NCI-H2227 (cell line): Measurements from ENCODE around the gene AGGF1.
A peak's percentile ranks its signal among the peaks of the same experiment; 100 is the strongest.
"Not testable (repeated sequence)": the region's sequence is repeated elsewhere in the genome, so short reads cannot be mapped to it uniquely, and the experiment has no call there.

Source experiments
- DNase-seq: peaks from one replicate; lab custom pipeline; 2025; ENCODE audit not compliant: unreplicated experiment; lab: John Stamatoyannopoulos, UW

Gene AGGF1

GRCh38 chr5:77024490-77024889 lies 5.7 kb upstream of the AGGF1 start:
- DNase-seq = no peak

DNA sequence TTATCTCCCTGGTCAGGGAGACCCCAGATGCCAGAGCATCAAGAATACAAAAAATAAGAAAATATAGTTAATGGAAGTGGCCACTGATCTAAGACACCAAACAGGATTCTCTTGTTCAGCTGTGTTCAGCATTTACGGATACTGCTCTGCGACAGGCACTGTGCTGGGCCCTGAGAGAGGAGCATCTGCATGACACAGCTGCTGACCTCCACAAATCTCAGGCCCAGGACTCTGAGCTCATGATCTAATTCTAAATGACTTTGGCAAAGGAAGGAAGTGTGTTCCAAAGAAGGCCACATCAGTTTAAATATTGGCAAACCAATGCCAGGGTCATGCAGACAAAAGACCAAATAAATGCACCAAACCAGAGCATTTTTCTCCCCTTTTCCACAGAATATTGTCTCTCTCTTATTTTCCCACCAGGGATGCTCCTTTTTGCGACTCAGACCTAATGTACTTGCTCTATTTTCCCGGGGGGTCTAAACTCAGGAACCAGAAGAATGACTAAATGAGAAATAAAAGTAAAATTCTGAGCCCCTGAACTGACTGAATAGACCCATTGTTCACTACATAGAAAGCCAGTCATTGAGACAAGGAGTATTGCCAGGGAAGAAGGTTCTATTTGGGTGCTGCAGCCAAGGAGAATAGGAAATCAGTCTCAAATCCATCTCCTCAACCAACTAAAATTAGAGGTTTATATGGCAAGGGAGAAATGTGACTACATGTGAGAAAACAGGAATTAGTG lies 1.4 kb upstream of the AGGF1 start:
- no peak for DNase-seq

DNA sequence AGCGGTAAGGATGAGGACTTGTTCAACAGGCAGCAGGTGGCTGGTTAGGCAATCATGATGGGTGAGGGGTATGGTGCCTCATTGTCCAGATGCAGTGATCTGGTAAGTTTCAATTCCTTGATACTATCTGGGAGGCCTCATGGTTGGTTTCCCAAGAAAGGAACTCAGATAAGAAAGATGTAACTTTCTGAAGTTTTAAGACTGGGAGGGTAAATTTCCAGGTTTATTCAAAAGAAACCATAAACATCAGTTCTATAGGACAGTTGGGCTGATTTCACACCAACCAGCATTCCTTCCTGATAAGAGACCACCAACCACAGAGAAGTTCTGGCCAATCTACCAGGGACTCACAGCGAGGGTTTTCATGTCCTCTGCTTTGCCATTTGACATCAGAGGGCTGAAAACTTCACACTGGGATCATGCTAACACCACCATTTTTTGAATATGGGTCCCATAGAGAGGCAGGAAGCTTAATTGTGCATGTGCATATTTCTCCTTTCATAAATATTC lies 773 bp upstream of the AGGF1 start:
- no peak for DNase-seq

DNA sequence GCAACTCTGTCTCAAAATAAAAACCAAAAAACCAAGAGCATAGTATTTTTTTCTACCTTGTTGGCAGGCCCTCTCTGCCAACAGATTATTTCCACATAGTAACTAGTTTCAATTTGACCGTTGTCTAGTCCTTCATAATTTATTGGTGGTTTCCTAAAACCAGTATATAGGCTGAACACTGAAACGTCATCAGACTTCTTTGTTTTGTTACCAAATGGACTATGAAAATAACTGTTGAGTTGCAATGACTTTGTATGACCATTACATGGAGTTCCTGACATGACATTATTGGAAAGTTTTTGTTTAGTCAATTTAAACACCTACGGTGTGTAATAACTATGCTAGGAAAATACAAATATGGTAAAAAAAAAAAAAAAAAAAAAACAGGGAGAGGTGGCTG lies 1.7 kb downstream of the AGGF1 start:
- DNase-seq = no peak

DNA sequence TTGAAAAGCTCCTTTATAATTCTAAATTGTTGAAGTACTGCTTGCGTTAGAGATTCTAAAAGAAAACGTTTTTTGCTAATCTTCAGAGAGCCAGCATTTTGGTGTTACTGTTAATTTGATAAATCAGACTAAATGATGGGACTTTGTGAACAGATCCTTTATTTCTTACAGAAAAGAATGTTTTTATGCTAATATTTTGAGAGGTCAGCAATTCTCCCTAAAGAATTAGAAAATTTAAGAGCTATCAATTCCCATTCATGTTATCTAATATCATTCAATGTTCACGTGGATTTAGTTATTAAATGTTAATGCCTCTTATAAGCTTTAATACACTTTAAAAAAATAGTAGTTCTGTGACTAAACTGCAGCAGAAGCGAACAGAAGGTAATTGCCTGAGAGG lies 2.4 kb downstream of the AGGF1 start:
- no peak for DNase-seq

- no peak for DNase-seq
Observed at GRCh38 chr5:77033338-77033737, 3.1 kb downstream of the AGGF1 start.

- no peak for DNase-seq
Observed at GRCh38 chr5:77035950-77036349, 5.7 kb downstream of the AGGF1 start.

GRCh38 chr5:77046416-77047073 lies 16.3 kb downstream of the AGGF1 start:
- DNase-seq = no peak

GRCh38 chr5:77064040-77064439 lies 33.8 kb downstream of the AGGF1 start:
- DNase-seq = no peak

- no peak for DNase-seq
Observed at GRCh38 chr5:77065256-77065655, 35.1 kb downstream of the AGGF1 start.

DNA sequence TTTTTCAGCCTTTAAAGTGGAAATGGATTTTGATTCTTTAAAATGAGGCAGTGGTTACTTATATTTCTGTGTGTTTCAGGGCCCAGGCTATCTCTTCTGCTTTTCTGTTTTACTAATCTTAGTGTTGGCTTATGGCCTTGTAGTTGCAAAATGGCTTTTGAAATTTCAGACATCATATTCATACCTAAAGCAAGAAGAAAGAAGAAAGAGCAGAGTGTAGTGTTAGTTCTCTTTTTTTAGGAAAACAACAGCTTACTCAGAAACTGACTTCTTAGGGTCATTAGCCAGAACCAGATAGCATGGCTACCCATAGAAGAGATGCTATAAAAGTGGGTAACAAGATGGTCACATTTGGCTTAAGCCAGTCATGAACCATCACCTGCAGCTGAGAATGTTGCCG lies 36.0 kb downstream of the AGGF1 start:
- no peak for DNase-seq

DNA sequence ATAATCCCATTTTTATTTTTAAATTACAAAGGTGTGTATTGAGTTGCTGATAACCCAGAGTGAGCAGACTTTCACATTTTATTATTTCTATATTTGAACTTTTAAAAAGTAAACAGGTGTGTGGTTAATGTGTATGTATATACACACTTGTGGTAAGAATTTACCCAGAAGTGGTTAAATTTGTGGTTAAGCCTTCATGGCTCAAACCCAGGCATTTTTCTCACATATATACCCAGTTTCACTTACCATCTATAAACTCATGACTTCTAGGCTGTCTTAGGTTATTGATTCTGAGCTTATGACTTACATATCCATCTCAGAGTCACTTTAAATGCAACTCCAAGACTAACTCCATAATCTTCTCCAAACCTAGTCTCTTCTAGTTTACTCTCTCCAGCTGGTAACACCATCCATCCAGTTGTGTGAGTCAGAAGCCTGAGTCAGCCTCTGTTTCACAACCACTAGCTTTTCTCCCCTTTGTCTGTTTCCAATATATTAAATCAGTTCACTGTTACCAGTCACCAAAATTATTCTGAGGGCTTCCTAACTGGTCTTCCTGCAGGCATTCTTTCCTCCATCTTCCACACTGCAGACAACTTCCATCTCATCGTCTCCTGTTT lies 36.7 kb downstream of the AGGF1 start:
- DNase-seq = no peak

DNA sequence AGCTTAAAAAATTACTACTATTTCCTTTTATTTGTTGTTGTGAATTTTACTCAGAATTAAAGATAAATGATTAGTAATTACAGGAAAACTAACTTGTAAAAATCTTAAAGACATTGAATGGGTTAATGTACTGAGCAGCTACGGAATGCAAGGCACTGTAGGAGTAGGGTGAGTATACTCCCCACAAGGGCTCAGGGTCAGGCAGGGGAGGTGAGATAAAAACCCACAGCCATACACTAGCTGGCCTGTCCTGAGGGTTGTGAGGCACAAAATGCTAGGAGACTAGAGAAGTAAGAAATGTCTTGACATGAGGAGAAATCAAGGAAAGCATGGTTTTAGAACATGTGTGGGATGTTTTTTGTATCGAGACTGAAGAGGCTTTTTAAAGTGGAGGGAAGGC lies 43.5 kb downstream of the AGGF1 start:
- no peak for DNase-seq

DNA sequence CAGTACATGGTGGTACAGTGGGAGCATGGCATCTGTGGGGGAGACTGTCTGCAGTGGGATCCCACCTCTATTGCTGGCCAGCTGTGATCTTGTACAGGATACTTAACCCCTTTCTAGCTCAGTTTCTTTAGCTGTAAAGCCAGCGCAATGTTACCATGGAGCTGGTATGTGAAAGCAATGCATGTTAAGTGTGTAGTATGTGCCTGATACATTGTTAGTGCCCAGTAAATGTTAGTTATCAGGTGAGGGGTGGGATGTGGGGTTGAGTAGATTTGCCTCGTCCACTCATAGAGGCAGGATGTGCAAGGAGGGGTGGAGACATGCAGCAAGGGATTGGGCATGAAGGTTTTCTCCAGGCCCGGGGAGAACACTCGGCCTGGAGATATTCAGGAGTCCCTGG lies 44.5 kb downstream of the AGGF1 start:
- no peak for DNase-seq

GRCh38 chr5:77076961-77077828 lies 47.0 kb downstream of the AGGF1 start:
- peak; percentile 82 for DNase-seq

DNA sequence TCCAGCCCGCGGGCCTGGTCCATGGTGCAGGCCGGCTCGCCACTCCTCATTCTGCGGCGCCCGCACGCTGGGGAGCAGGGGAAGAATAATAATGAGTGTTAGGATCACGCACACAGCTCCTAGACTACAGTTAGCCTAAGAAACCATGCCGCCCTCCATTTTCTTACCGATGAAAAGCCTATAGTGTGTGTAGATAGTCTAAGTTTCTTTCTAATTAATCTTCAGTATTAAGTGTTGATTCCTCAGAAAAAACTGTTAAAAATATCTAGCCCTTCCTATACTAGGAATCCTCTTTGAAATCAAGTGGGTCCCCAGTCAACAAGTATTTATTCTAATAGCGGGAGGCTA lies 47.6 kb downstream of the AGGF1 start:
- DNase-seq = no peak

DNA sequence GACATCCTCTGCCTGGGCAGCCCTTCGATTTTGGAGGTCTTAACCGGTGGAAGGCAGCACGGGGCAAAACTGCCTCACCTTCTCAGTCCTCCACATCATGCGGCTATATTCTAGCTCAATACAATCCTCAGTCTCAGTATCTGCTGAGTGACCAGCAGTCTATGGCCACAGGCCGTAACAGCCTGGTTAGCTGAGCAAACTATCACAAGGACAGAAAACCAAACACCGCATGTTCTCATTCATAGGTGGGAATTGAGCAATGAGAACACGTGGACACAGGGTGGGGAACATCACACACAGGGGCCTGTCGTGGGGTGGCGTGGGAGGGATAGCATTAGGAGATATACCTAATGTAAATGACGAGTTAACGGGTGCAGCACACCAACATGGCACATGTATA lies 50.3 kb downstream of the AGGF1 start:
- DNase-seq = not testable (repeated sequence)

DNA sequence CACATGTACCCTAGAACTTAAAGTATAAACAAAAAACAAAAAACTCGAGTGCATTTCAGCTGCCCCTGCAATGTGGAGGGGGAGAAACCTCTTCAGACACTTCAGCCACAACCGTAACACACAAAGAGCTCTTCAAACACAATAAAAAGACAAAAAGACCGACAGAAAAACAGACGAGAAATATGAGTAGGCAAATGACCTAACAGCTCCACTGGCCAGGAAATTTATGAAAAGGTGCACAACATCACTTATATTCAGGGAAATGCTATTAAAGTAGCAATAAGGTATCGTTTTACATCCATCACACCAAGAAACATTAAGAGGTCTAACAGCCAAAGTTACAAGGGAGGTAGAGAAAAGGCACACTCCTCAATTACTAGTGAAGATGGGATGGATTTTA lies 50.7 kb downstream of the AGGF1 start:
- DNase-seq = no peak

DNA sequence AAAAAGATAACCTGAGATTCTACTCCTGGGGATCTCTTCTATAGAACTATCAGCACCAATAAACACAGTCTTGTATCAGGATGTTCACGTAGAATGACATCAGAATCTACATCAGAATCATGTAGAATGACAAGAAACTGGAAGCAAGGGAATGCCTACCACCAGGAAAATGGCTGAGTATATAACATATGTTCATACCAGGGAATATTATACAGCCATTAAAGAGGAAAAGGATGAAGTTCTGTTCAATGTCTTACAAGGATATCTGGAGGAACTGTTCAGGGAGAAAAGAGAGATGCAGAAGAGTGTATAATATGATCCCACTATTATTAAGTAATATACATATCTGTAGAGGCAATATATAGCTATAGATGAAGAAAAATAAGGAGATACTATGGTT lies 52.1 kb downstream of the AGGF1 start:
- DNase-seq = no peak

DNA sequence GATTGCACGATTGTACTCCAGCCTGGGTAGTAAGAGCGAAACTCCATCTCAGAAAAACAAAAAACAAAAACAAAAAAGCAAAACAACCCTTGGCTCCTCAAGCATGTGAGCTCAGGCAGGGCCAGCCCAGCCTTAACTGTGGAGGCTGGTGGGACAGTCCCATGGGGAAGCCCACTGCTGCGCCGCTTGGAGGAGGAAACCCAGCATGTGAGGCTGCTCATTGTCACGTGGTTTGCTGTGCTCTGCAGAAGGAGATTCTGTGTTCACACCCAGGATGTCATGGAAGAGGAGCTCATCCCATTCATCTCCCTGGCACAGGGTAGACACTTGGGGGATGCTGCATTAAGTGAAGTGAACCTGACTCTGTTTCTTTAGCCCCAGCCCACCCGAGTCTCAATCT lies 52.9 kb downstream of the AGGF1 start:
- DNase-seq = no peak

DNA sequence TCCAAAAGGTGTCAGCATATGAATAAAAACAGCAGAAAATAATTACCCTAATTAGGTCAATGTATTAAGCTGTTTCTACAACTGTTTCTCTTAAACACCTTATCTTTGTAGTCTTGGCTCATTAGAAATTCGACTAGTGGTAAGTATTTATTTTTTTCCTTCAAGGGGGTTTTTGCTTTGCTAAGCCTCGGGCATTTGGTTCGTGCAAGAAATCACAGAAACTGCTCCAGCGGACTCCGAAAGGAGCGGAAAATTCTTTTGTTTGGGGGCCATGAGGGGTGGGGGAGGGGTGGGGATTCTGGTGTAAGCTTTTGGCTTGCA lies 56.1 kb downstream of the AGGF1 start:
- DNase-seq = no peak
